ENCODE measurements around the gene ARHGEF10L. TPM values are rescaled to one million over a fixed set of nuclear protein-coding genes. Genes with fewer than 3 reads are reported as not detected.

The ARHGEF10L gene
- total RNA-seq, 2 donors from 2014 or later = 26.0 to 39.7 TPM

DNA sequence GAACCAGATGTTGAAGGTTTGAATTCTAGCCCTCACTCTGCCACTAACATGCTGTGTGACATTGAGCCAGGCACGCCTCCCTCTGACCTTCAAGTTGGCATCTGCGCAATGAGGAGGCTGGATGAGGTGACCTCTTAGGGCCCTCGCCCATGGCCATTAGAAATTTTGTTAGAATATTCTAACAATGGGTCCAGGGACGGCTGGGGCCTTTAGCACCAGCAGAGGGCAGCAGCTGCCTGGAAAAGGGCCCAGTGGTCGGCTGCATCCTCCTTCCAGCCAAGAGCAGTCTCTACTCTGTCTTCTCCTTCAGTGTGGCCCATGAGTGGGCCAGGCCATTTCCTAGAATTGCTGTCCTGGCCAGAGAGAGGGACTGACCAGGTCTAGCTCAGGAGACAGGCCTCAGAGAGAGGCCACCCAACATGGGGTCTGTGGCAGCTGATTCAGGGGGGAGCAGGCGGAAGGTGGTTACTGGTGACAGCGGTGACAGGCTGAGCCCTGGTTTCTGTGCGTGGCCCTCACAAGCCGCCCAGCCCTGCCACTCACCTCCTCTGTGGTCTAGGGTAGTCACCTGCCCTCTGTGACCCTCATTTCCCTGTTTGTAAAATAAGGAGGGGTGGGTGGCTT, 114.3 kb downstream of the ARHGEF10L start:
- no peaks in the 10 kb centered on the region for H3K4me1 ChIP-seq (replicated peaks)
- TF ChIP-seq, protein P1, sequence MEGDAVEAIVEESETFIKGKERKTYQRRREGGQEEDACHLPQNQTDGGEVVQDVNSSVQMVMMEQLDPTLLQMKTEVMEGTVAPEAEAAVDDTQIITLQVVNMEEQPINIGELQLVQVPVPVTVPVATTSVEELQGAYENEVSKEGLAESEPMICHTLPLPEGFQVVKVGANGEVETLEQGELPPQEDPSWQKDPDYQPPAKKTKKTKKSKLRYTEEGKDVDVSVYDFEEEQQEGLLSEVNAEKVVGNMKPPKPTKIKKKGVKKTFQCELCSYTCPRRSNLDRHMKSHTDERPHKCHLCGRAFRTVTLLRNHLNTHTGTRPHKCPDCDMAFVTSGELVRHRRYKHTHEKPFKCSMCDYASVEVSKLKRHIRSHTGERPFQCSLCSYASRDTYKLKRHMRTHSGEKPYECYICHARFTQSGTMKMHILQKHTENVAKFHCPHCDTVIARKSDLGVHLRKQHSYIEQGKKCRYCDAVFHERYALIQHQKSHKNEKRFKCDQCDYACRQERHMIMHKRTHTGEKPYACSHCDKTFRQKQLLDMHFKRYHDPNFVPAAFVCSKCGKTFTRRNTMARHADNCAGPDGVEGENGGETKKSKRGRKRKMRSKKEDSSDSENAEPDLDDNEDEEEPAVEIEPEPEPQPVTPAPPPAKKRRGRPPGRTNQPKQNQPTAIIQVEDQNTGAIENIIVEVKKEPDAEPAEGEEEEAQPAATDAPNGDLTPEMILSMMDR (IDR thresholded peaks at IDR 0.05) = peak; percentile 22 to 56 (median 40)
- TF ChIP-seq POLR2A (IDR thresholded peaks at IDR 0.05) = no peak
- no peak overlapping the region for H3K4me3 ChIP-seq
- no peaks in the 10 kb centered on the region for H3K9me3 ChIP-seq
- peaks cover 0 to 12% of the 10 kb centered on the region in 2 donors for H3K36me3 ChIP-seq
- WGBS = 75% methylated on average over 9 of the region's 9 CpGs
- no peaks in the 10 kb centered on the region for H3K27me3 ChIP-seq (replicated peaks; ENCODE audit: insufficient read depth)
- DNase-seq (ENCODE audit: low spot score) = no peak
- intact Hi-C loops (cut with DNase I) = no loop called here
- no peak overlapping the region for H3K27ac ChIP-seq

DNA sequence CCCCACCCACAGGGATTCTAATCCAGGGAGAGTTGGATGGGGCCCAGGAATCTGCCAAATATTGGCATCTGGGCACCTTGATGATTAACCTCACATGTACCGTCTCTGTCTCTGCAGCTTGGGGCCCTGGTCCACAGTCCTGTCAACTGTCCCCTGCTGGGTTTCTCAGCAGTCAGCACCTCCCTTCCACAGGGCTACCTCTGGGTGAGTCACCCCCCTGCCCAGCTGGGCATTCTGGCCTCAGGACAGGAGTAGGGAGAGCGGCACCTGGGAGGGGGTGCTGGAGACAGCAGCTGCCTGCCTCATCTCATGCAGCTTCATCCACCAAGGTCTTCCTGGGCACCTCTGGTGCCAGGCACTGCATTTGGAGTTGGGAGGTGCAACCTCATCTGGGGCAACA, 115.0 kb downstream of the ARHGEF10L start:
- H3K36me3 ChIP-seq = peaks cover 0 to 12% of the 10 kb centered on the region in 2 donors
- H3K4me1 ChIP-seq (replicated peaks) = no peaks in the 10 kb centered on the region
- TF ChIP-seq POLR2AphosphoS5 (IDR thresholded peaks at IDR 0.05) (no peak), POLR2A (IDR thresholded peaks at IDR 0.05) (no peak)
- TF ChIP-seq, protein P1 (IDR thresholded peaks at IDR 0.05) = no peak
- no peak overlapping the region for H3K27ac ChIP-seq
- no peaks in the 10 kb centered on the region for H3K27me3 ChIP-seq (replicated peaks; ENCODE audit: insufficient read depth)
- DNase-seq (ENCODE audit: low spot score) = no peak
- intact Hi-C loops (cut with DNase I) = no loop called here
- H3K9me3 ChIP-seq = no peaks in the 10 kb centered on the region
- no peak overlapping the region for H3K4me3 ChIP-seq
- WGBS = 83% methylated on average over 2 of the region's 2 CpGs

GRCh38 chr1:17655169-17655568, 115.7 kb downstream of the ARHGEF10L start:
- WGBS = 95% methylated on average over 1 of the region's 1 CpG

DNA sequence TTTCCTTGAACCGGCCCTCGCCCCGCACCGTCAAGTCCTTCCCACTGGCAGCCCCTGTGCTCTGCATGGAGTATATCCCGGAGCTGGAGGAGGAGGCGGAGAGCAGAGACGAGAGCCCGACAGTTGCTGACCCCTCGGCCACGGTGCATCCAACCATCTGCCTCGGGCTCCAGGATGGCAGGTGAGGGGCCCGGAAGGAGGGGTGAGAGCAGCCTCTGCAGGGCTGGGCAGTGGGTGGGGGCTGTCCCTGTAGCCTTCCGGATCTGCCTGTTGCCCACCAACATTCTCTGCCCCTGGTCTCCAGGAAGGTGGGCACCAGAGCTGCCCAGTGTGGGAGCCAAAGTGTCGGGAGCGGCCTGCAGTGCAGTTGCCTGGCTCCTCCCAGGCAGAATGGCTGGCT, 116.4 kb downstream of the ARHGEF10L start:
- 90% methylated on average over 15 of the region's 15 CpGs for WGBS
- TF ChIP-seq, protein P1 (IDR thresholded peaks at IDR 0.05) = no peak
- no peak for TF ChIP-seq POLR2AphosphoS5 (IDR thresholded peaks at IDR 0.05)
- TF ChIP-seq POLR2A (IDR thresholded peaks at IDR 0.05) = no peak
- no peak for DNase-seq (ENCODE audit: low spot score)
- Histone ChIP-seq H3K4me3 (no peak overlapping the region), H3K27me3 (replicated peaks; ENCODE audit: insufficient read depth) (no peaks in the 10 kb centered on the region), H3K36me3 (peaks cover 0 to 12% of the 10 kb centered on the region in 2 donors), H3K4me1 (replicated peaks) (no peaks in the 10 kb centered on the region), H3K27ac (no peak overlapping the region), H3K9me3 (no peaks in the 10 kb centered on the region)
- intact Hi-C loops (cut with DNase I) = no loop called here

More at GRCh38 chr1:17655169-17655568, 115.7 kb downstream of the ARHGEF10L start:
- H3K9me3 ChIP-seq = no peaks in the 10 kb centered on the region
- H3K27ac ChIP-seq = no peak overlapping the region
- intact Hi-C loops (cut with DNase I) = no loop called here
- TF ChIP-seq, protein P1 (IDR thresholded peaks at IDR 0.05) = no peak
- TF ChIP-seq POLR2A (IDR thresholded peaks at IDR 0.05) (no peak), POLR2AphosphoS5 (IDR thresholded peaks at IDR 0.05) (no peak)
- H3K4me3 ChIP-seq = no peak overlapping the region
- H3K27me3 ChIP-seq (replicated peaks; ENCODE audit: insufficient read depth) = no peaks in the 10 kb centered on the region
- H3K4me1 ChIP-seq (replicated peaks) = no peaks in the 10 kb centered on the region
- DNase-seq (ENCODE audit: low spot score) = no peak
- H3K36me3 ChIP-seq = peaks cover 0 to 12% of the 10 kb centered on the region in 2 donors

GRCh38 chr1:17657436-17657835, 117.9 kb downstream of the ARHGEF10L start:
- intact Hi-C loops (cut with DNase I) = no loop called here
- no peaks in the 10 kb centered on the region for H3K9me3 ChIP-seq
- no peaks in the 10 kb centered on the region for H3K4me1 ChIP-seq (replicated peaks)
- TF ChIP-seq POLR2A (IDR thresholded peaks at IDR 0.05) = no peak
- TF ChIP-seq POLR2AphosphoS5 (IDR thresholded peaks at IDR 0.05) = no peak
- TF ChIP-seq, protein P1 (IDR thresholded peaks at IDR 0.05) = no peak
- no peak overlapping the region for H3K27ac ChIP-seq
- DNase-seq (ENCODE audit: low spot score) = no peak
- no peaks in the 10 kb centered on the region for H3K27me3 ChIP-seq (replicated peaks; ENCODE audit: insufficient read depth)
- H3K4me3 ChIP-seq = no peak overlapping the region
- H3K36me3 ChIP-seq = peaks cover 0 to 12% of the 10 kb centered on the region in 2 donors
- 83% methylated on average over 13 of the region's 13 CpGs for WGBS

Measured in prostate gland (tissue), 2 donors.